Panc1 (cell line): ENCODE results near the gene TRNAU1AP.

ENCODE experiments used
- POLR2AphosphoS5 ChIP-seq: IDR thresholded peaks from 2 replicates; pipeline ENCODE4 v1.6.1; 2012; ENCODE audit warnings: mild to moderate bottlenecking, low read depth, low read length, moderate library complexity
- SIN3A ChIP-seq: IDR thresholded peaks from 2 replicates; pipeline ENCODE4 v1.6.1; 2012; ENCODE audit warnings: low read depth, mild to moderate bottlenecking, low read length, moderate library complexity, borderline replicate concordance; ENCODE audit not compliant: insufficient read depth
- TF ChIP-seq, protein P1 (sequence below): fragments of 450-650 bp; IDR thresholded peaks from 2 replicates; pipeline ENCODE4 v1.5.1; 2017; ENCODE audit warnings: mild to moderate bottlenecking
- TF ChIP-seq, protein P2 (sequence below), 2 experiments: IDR thresholded peaks; 2 replicates each; pipeline ENCODE4 v1.6.1; 2011 to 2012; ENCODE audit warnings: low read depth in 2 of 2, control low read depth in 1 of 2, low read length in 1 of 2, mild to moderate bottlenecking in 1 of 2, moderate library complexity in 1 of 2; ENCODE audit not compliant: insufficient read depth in 1 of 2

DNA sequence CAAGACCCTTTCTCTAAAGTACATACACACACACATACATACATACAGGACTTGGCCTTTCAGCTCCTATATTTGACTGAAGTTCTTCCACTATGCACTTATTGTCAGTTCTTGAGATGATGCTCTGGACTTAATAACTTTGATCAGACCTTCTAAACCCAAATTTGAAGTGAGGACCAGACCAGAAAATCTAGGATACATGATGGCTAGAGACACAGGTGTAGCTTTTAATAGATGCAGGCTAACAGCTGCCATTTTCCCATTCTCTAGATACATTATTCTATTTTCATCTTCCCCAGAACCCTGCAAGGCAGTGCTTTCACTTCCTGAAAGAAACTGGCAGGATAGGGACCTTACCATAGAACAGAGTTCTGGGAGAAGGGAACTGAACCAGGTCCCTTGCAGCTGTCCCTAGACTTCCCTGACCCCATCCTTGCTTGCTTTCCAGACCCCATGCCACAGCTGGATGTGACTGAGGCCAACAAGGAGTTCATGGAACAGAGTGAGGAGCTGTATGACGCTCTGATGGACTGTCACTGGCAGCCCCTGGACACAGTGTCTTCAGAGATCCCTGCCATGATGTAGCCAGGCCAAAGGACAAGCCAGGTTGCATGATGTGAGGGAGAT is 24.3 kb downstream of the TRNAU1AP start:
- TF ChIP-seq, protein P1, sequence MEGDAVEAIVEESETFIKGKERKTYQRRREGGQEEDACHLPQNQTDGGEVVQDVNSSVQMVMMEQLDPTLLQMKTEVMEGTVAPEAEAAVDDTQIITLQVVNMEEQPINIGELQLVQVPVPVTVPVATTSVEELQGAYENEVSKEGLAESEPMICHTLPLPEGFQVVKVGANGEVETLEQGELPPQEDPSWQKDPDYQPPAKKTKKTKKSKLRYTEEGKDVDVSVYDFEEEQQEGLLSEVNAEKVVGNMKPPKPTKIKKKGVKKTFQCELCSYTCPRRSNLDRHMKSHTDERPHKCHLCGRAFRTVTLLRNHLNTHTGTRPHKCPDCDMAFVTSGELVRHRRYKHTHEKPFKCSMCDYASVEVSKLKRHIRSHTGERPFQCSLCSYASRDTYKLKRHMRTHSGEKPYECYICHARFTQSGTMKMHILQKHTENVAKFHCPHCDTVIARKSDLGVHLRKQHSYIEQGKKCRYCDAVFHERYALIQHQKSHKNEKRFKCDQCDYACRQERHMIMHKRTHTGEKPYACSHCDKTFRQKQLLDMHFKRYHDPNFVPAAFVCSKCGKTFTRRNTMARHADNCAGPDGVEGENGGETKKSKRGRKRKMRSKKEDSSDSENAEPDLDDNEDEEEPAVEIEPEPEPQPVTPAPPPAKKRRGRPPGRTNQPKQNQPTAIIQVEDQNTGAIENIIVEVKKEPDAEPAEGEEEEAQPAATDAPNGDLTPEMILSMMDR, result no peak
- 0 out of 2 replicates have a peak, but pooled peaks have one; percentile 21 for TF ChIP-seq POLR2AphosphoS5
- TF ChIP-seq, protein P2, sequence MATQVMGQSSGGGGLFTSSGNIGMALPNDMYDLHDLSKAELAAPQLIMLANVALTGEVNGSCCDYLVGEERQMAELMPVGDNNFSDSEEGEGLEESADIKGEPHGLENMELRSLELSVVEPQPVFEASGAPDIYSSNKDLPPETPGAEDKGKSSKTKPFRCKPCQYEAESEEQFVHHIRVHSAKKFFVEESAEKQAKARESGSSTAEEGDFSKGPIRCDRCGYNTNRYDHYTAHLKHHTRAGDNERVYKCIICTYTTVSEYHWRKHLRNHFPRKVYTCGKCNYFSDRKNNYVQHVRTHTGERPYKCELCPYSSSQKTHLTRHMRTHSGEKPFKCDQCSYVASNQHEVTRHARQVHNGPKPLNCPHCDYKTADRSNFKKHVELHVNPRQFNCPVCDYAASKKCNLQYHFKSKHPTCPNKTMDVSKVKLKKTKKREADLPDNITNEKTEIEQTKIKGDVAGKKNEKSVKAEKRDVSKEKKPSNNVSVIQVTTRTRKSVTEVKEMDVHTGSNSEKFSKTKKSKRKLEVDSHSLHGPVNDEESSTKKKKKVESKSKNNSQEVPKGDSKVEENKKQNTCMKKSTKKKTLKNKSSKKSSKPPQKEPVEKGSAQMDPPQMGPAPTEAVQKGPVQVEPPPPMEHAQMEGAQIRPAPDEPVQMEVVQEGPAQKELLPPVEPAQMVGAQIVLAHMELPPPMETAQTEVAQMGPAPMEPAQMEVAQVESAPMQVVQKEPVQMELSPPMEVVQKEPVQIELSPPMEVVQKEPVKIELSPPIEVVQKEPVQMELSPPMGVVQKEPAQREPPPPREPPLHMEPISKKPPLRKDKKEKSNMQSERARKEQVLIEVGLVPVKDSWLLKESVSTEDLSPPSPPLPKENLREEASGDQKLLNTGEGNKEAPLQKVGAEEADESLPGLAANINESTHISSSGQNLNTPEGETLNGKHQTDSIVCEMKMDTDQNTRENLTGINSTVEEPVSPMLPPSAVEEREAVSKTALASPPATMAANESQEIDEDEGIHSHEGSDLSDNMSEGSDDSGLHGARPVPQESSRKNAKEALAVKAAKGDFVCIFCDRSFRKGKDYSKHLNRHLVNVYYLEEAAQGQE (IDR thresholded peaks at IDR 0.05; ENCODE audit: insufficient read depth in 1 of 2, low read depth in 2 of 2, low read length in 1 of 2), result no peak
- TF ChIP-seq SIN3A, result no peak
